A673 (cell line): ENCODE results near the gene TM4SF1.
A peak's percentile ranks its signal among the peaks of the same experiment; 100 is the strongest.

Experiments used
- CTCF ChIP-seq: fragments of 300-800, 200-600 bp; sonication (generic); conservative IDR thresholded peaks from 2 replicates; pipeline ENCODE4 v1.5.1; 2017; ENCODE audit warnings: low read depth, mild to moderate bottlenecking, antibody characterized with exemption, low read length, moderate library complexity, mixed read lengths
- EZH2 ChIP-seq: fragments of 200-600 bp; sonication (generic); IDR thresholded peaks from 2 replicates; pipeline ENCODE4 v1.6.1; 2017; ENCODE audit warnings: borderline replicate concordance, low read depth, mild to moderate bottlenecking, mixed read lengths, antibody characterized with exemption, low read length; ENCODE audit not compliant: poor library complexity, severe bottlenecking

GRCh38 chr3:149371001-149371722 is 6.3 kb downstream of the TM4SF1 start:
- 0 out of 2 replicates have a peak, but pooled peaks have one; percentile 15 for TF ChIP-seq CTCF
- no peak for TF ChIP-seq EZH2
